Transverse colon (tissue), 4 donors: Measurements from ENCODE around the gene GNA15. TPM values are rescaled to one million over a fixed set of nuclear protein-coding genes. Genes with fewer than 3 reads are reported as not detected.

Source experiments
- DNase-seq: peaks from one replicate; pipeline ENCODE4 v3.0.0-alpha.2; 2019
- H3K27ac ChIP-seq, 4 donors: fragments of 200-600 bp; sonication (generic); 2 replicates each; pipeline ENCODE4 v1.5.1; 2016 to 2018; ENCODE audit warnings: inconsistent platforms in 4 of 4
- H3K27me3 ChIP-seq: fragments of 200-600 bp; sonication (generic); 2 replicates; pipeline ENCODE4 v1.5.1; 2017; ENCODE audit warnings: inconsistent platforms
- H3K36me3 ChIP-seq, 4 donors: fragments of 200-600 bp; sonication (generic); 2 replicates each; pipeline ENCODE4 v1.5.1; 2017 to 2019; ENCODE audit warnings: inconsistent platforms in 4 of 4
- H3K4me1 ChIP-seq, 4 donors: fragments of 200-600 bp; sonication (generic); 2 replicates each; pipeline ENCODE4 v1.5.1; 2017 to 2020; ENCODE audit warnings: inconsistent platforms in 4 of 4
- H3K4me3 ChIP-seq, 4 donors: fragments of 200-600 bp; sonication (generic); 1 replicate in 1 of 4; 2 replicates in 3 of 4; pipeline versions ENCODE4 v1.5.1 to v1.6.1; 2017 to 2019; ENCODE audit warnings: inconsistent platforms in 4 of 4
- H3K9me3 ChIP-seq, 2 donors: fragments of 200-600 bp; sonication (generic); 2 replicates each; pipeline ENCODE4 v1.5.1; 2017 to 2019; ENCODE audit warnings: inconsistent platforms in 2 of 2
- CTCF ChIP-seq, 5 experiments: fragments of 200-600 bp in 3 of 5; fragments of 450-650 bp in 2 of 5; sonication (generic) in 3 of 5; IDR thresholded peaks; 1 replicate in 2 of 5; 2 replicates in 3 of 5; pipeline ENCODE4 v1.5.1; 2016 to 2017; ENCODE audit warnings: antibody characterized with exemption in 5 of 5, inconsistent platforms in 3 of 5, mild to moderate bottlenecking in 2 of 5, moderate library complexity in 1 of 5
- EP300 ChIP-seq: sonication (generic); formaldehyde crosslinking; IDR thresholded peaks from one replicate; pipeline ENCODE4 v1.6.1; 2017; ENCODE audit warnings: antibody characterized with exemption, low read depth
- POLR2A ChIP-seq: fragments of 450-650 bp; IDR thresholded peaks from one replicate; pipeline ENCODE4 v1.6.1; 2016; ENCODE audit warnings: antibody characterized with exemption, mild to moderate bottlenecking, moderate library complexity
- POLR2AphosphoS5 ChIP-seq, 3 donors: sonication (generic); formaldehyde crosslinking; IDR thresholded peaks; one replicate each; pipeline ENCODE4 v1.6.1; 2016; ENCODE audit warnings: antibody characterized with exemption in 3 of 3
- WGBS, 2 donors: methylation state at CpG; one replicate each; pipeline ENCODE4 v1.1.5; 2018; ENCODE audit warnings: low coverage in 1 of 2; 5-methylcytosine and 5-hydroxymethylcytosine counted together
- in situ Hi-C, 4 donors: fragments of 200-750 bp; cut with MboI; loops; one replicate each; pipeline versions ENCODE4 v1.15.0 to v1.15.1; 2017; ENCODE audit warnings: low sequenced_read_pairs in 3 of 4, low pct_ligation_motif_present in 1 of 4, low pct_unique_long_range_greater_than_20kb in 1 of 4
- intact Hi-C: fragments of 100-400 bp; cut with DNase I; formaldehyde crosslinking; loops from one replicate; pipeline ENCODE4 v1.15.1; 2023; ENCODE audit warnings: low total_unique reads
- total RNA-seq, 4 donors: library from RNA; depleted of rRNA; stranded (reverse); fragments of >200 nt; gene quantifications; one replicate each; pipeline ENCODE4 v1.1.0, GENCODE V29; 2016

Gene GNA15
- total RNA-seq, 4 donors from 2014 or later, result 1.9 to 2.2 TPM; not detected in 2

DNA sequence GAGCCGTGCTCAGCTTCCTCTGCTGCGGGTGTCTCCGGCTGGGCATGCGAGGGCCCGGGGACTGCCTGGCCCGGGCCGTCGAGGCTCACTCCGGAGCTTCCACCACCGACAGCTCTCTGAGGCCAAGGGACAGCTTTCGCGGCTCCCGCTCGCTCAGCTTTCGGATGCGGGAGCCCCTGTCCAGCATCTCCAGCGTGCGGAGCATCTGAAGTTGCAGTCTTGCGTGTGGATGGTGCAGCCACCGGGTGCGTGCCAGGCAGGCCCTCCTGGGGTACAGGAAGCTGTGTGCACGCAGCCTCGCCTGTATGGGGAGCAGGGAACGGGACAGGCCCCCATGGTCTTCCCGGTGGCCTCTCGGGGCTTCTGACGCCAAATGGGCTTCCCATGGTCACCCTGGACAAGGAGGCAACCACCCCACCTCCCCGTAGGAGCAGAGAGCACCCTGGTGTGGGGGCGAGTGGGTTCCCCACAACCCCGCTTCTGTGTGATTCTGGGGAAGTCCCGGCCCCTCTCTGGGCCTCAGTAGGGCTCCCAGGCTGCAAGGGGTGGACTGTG lies 44.0 kb downstream of the GNA15 start:
- peak overlapping the region in 3 of 4 donors; percentile 10 to 40 (median 25) for H3K4me3 ChIP-seq
- intact Hi-C loops, result no loop called here

DNA sequence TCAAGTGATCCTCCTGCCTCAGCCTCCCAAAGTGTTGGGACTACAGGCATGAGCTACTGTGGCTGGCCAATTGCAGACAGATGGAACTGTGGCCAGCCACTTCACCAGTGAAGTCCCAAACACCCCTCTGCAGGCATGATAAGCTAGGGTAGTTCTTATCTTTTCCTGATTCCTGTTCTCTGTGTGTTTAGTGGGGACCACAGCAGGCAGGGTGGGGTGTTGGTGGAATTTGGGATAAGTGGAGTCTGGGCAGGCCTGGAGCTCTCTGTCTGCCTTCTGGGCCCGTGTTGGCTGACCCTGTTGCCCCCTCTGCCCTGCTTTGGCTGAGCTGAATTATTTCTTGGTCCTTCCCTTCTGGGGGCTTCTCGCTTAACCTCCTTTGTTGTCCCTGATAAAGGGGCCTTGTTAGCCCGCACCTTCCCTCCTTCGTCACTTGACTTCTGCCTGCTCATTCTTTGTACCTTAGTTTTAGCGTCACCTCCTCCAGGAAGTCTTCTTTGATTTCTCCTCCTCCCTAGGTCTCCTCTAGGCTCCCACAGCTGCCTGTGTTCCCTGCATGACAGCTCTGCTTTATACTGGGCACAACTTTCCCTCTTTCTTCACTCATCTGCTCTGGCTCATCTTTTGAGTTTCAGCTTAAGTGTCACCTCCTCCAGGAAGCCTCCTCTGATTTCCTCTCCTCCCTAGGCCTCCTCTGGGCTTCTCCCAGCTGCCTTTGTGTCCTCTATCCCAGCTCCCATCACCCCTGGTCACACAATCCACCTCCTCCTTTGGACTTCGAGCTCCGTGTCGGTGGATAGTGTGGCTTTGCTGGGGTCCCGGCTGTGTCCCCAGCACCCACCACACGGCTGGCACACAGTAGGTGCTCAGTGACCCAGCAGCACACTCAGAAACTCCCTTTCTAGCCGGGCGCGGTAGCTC lies 48.1 kb downstream of the GNA15 start:
- in situ Hi-C loops, result no loop called here

More for the DNA sequence above, 44.0 kb downstream of the GNA15 start:
- WGBS, 2 donors, result 40 to 77% methylated on average over 1 to 31 of the region's 31 CpGs
- no peaks in the 10 kb centered on the region for H3K36me3 ChIP-seq
- no peaks in the 10 kb centered on the region for H3K27me3 ChIP-seq
- peak overlapping the region; percentile 61 to 74 (median 63) for H3K27ac ChIP-seq
- in situ Hi-C loops, result no loop called here
- TF ChIP-seq POLR2AphosphoS5 (IDR thresholded peaks at IDR 0.05) (no peak), CTCF (IDR thresholded peaks at IDR 0.05) (no peak), EP300 (no peak), POLR2A (no peak)
- H3K4me1 ChIP-seq, result peaks cover 11 to 20% (median 18%) of the 10 kb centered on the region in 4 donors
- no peaks in the 10 kb centered on the region for H3K9me3 ChIP-seq
- DNase-seq, result no peak

GRCh38 chr19:3184847-3185460 lies 49.1 kb downstream of the GNA15 start:
- in situ Hi-C loops (no loop called here), intact Hi-C loops (no loop called here)
- H3K4me3 ChIP-seq, result peak overlapping the region in 3 of 4 donors; percentile 77 to 97 (median 96)
- DNase-seq, result peak; percentile 73
- WGBS, 2 donors, result 0 to 17% methylated on average over 9 to 14 of the region's 14 CpGs
- peaks cover 24 to 43% (median 40%) of the 10 kb centered on the region in 4 donors for H3K4me1 ChIP-seq
- H3K9me3 ChIP-seq, result no peaks in the 10 kb centered on the region
- no peaks in the 10 kb centered on the region for H3K36me3 ChIP-seq
- H3K27ac ChIP-seq, result peak overlapping the region; percentile 81 to 86 (median 83)
- TF ChIP-seq POLR2AphosphoS5 (IDR thresholded peaks at IDR 0.05) (no peak), POLR2A (no peak), EP300 (no peak), CTCF (IDR thresholded peaks at IDR 0.05) (no peak)
- H3K27me3 ChIP-seq, result no peaks in the 10 kb centered on the region

More for the DNA sequence above, 48.1 kb downstream of the GNA15 start:
- intact Hi-C loops, result no loop called here
- Histone ChIP-seq H3K4me3 (no peak overlapping the region), H3K9me3 (no peaks in the 10 kb centered on the region), H3K4me1 (peaks cover 21 to 33% (median 31%) of the 10 kb centered on the region in 4 donors), H3K36me3 (no peaks in the 10 kb centered on the region), H3K27me3 (no peaks in the 10 kb centered on the region), H3K27ac (no peak overlapping the region)
- WGBS, 2 donors, result 77% methylated on average over 12 to 13 of the region's 13 CpGs
- TF ChIP-seq CTCF (IDR thresholded peaks at IDR 0.05) (no peak), POLR2AphosphoS5 (IDR thresholded peaks at IDR 0.05) (no peak), POLR2A (no peak), EP300 (no peak)
- no peak for DNase-seq
